Measurements from ENCODE around the gene ECI1. TPM values are rescaled to one million over a fixed set of nuclear protein-coding genes. Genes with fewer than 3 reads are reported as not detected.

Gene ECI1
- total RNA-seq, 1 donor from 2014 or later, result 38.7 TPM

DNA sequence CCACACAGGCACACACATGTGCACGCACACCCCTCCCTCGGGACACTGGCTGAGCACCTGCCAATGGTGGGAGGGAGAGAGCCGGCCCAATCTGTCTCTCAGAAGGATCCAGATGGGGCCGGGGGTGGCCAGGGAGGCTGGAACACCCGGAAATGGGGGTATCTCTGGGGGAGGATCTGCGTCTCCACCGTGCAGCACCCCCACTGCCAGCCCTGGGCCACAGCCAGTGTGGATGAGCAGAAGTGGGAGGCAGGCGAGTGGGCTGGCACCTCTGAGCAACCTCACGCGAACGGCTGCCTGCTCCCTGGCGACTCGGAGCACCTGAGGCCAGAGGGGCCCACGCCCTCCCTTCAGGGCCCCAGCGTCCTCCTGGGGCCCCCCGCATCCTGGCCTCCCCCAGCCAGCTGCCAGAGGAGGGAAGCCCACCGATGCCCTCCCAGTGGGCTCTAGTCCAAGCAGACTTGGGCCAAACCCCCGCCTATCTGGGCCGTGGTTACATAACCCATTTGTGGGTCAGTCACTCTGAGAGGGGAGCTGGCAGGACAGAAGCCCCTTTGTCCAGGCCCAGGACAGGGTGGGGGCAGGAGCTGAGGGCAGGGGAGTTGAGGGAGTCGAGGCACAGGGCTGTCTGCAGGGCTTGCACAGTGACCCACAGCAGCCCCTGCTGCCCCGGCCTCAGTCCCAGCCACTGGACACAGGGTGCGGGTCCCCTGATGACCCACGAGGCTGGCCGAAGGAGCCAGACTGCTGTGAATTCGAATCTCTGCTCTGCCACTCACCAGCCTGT is 60.5 kb downstream of the ECI1 start:
- intact Hi-C loops (cut with micrococcal nuclease), result loop anchor here (10.0 kb wide), 1 partner anchor 234 kb away; the partner anchor contains the start of gene CCNF
- H3K27ac Mint-ChIP-seq, result no peak overlapping the region
- H3K9me3 Mint-ChIP-seq, result no peaks in the 10 kb centered on the region
- no peak for DNase-seq
- no peak overlapping the region for H3K4me3 Mint-ChIP-seq
- H3K4me1 Mint-ChIP-seq, result peaks cover 2% of the 10 kb centered on the region
- H3K36me3 Mint-ChIP-seq (ENCODE audit: low read depth), result no peaks in the 10 kb centered on the region
- peaks cover 14% of the 10 kb centered on the region for H3K27me3 Mint-ChIP-seq

- Mint-ChIP-seq H3K27ac (no peak overlapping the region), H3K4me1 (peaks cover 2% of the 10 kb centered on the region), H3K9me3 (no peaks in the 10 kb centered on the region), H3K27me3 (peaks cover 12% of the 10 kb centered on the region), H3K4me3 (no peak overlapping the region), H3K36me3 (ENCODE audit: low read depth) (no peaks in the 10 kb centered on the region)
- no peak for DNase-seq
- intact Hi-C loops (cut with micrococcal nuclease), result loop anchor here (10.0 kb wide), 1 partner anchor 235 kb away; the partner anchor contains the start of gene CCNF
Measured at GRCh38 chr16:2190002-2190658, 61.3 kb downstream of the ECI1 start.

Other genes starting within 250 kb of the ECI1 start
- gene ZNF598, start 241.8 kb downstream of the ECI1 start, total RNA-seq, result 93.9 and 99.0 TPM in 2 replicates
- gene NPW, start 231.8 kb downstream of the ECI1 start, total RNA-seq, result 6.9 and 7.0 TPM in 2 replicates
- 1.3 and 1.8 TPM in 2 replicates for gene NHERF2, start 224.7 kb downstream of the ECI1 start, total RNA-seq
- 50.3 and 57.7 TPM in 2 replicates for gene NTHL1, start 203.8 kb downstream of the ECI1 start, total RNA-seq
- 98.8 and 99.8 TPM in 2 replicates for gene TSC2, start 203.6 kb downstream of the ECI1 start, total RNA-seq
- 91.4 and 93.3 TPM in 2 replicates for gene PKD1, start 115.7 kb downstream of the ECI1 start, total RNA-seq
- gene RAB26, start 103.0 kb downstream of the ECI1 start, total RNA-seq, result 0.83 and 1.0 TPM in 2 replicates
- gene TRAF7, start 95.8 kb downstream of the ECI1 start, total RNA-seq, result 68.7 and 80.3 TPM in 2 replicates
- 2.2 and 2.3 TPM in 2 replicates for gene CASKIN1, start 55.0 kb downstream of the ECI1 start, total RNA-seq
- 65.2 and 70.3 TPM in 2 replicates for gene MLST8, start 46.1 kb downstream of the ECI1 start, total RNA-seq
- 22.2 and 23.1 TPM in 2 replicates for gene BRICD5, start 40.7 kb downstream of the ECI1 start, total RNA-seq
- gene PGP, start 36.7 kb downstream of the ECI1 start, total RNA-seq, result 38.7 and 38.9 TPM in 2 replicates
- 33.4 and 34.7 TPM in 2 replicates for gene E4F1, start 28.0 kb downstream of the ECI1 start, total RNA-seq
- gene DNASE1L2, start 15.1 kb downstream of the ECI1 start, total RNA-seq, result 1.7 and 2.1 TPM in 2 replicates
- gene RNPS1, start 16.5 kb upstream of the ECI1 start, total RNA-seq, result 399 and 416 TPM in 2 replicates
- gene ABCA3, start 89.1 kb upstream of the ECI1 start, total RNA-seq, result 8.3 and 9.2 TPM in 2 replicates
- gene CCNF, start 177.9 kb upstream of the ECI1 start, total RNA-seq, result 44.7 and 45.7 TPM in 2 replicates
- gene TEDC2, start 208.5 kb upstream of the ECI1 start, total RNA-seq, result 40.7 and 41.7 TPM in 2 replicates
- gene NTN3, start 219.7 kb upstream of the ECI1 start, total RNA-seq, result not detected in 2 replicates
- 16.6 and 20.9 TPM in 2 replicates for gene TBC1D24, start 223.5 kb upstream of the ECI1 start, total RNA-seq

All from activated CD4-positive, alpha-beta T cell treated with anti-CD3 and anti-CD28 coated beads, Interleukin-2, amount 10 ng/mL, durations not matched to agents 24 days and 14 days (primary cell).